ENCODE measurements around the gene IL36G. TPM values are rescaled to one million over a fixed set of nuclear protein-coding genes. Genes with fewer than 3 reads are reported as not detected.

IL36G gene
- polyA plus RNA-seq, 3 donors from 2014 or later = not detected

- Mint-ChIP-seq H3K4me3 (no peak overlapping the region), H3K36me3 (no peaks in the 10 kb centered on the region), H3K27me3 (ENCODE audit: low read depth in 3 of 3) (peaks cover 6 to 20% (median 7%) of the 10 kb centered on the region in 3 donors)
Observed at GRCh38 chr2:113014067-113014466, 36.3 kb downstream of the IL36G start.

GRCh38 chr2:113015042-113015441 is 37.2 kb downstream of the IL36G start:
- Mint-ChIP-seq H3K27ac (no peak overlapping the region), H3K27me3 (ENCODE audit: low read depth in 3 of 3) (peaks cover 6 to 20% (median 9%) of the 10 kb centered on the region in 3 donors), H3K4me1 (no peaks in the 10 kb centered on the region), H3K36me3 (no peaks in the 10 kb centered on the region), H3K4me3 (no peak overlapping the region), H3K9me3 (peaks cover 0 to 7% (median 2%) of the 10 kb centered on the region in 6 donors)
- DNase-seq = no peak

More at GRCh38 chr2:113014067-113014466, 36.3 kb downstream of the IL36G start:
- DNase-seq = no peak
- Mint-ChIP-seq H3K4me1 (no peaks in the 10 kb centered on the region), H3K9me3 (peaks cover 0 to 4% (median 2%) of the 10 kb centered on the region in 6 donors), H3K27ac (no peak overlapping the region)

- H3K27me3 Mint-ChIP-seq (ENCODE audit: low read depth in 3 of 3) = peaks cover 6 to 20% (median 9%) of the 10 kb centered on the region in 3 donors
- H3K27ac Mint-ChIP-seq = no peak overlapping the region
- no peak overlapping the region for H3K4me3 Mint-ChIP-seq
Observed at GRCh38 chr2:113015655-113016054, 37.8 kb downstream of the IL36G start.

GRCh38 chr2:113018509-113018908 is 40.7 kb downstream of the IL36G start:
- Mint-ChIP-seq H3K36me3 (no peaks in the 10 kb centered on the region), H3K4me3 (no peak overlapping the region), H3K4me1 (no peaks in the 10 kb centered on the region), H3K9me3 (peaks cover 0 to 7% (median 2%) of the 10 kb centered on the region in 6 donors), H3K27ac (no peak overlapping the region), H3K27me3 (ENCODE audit: low read depth in 3 of 3) (peaks cover 6 to 16% (median 9%) of the 10 kb centered on the region in 3 donors)
- no peak for DNase-seq

More at GRCh38 chr2:113015655-113016054, 37.8 kb downstream of the IL36G start:
- Mint-ChIP-seq H3K4me1 (no peaks in the 10 kb centered on the region), H3K9me3 (peaks cover 0 to 7% (median 2%) of the 10 kb centered on the region in 6 donors), H3K36me3 (no peaks in the 10 kb centered on the region)
- no peak for DNase-seq

GRCh38 chr2:113021312-113021711 is 43.5 kb downstream of the IL36G start:
- Mint-ChIP-seq H3K4me3 (no peak overlapping the region), H3K36me3 (no peaks in the 10 kb centered on the region), H3K9me3 (peaks cover 0 to 7% (median 2%) of the 10 kb centered on the region in 6 donors), H3K4me1 (no peaks in the 10 kb centered on the region), H3K27me3 (ENCODE audit: low read depth in 3 of 3) (peaks cover 6 to 12% (median 8%) of the 10 kb centered on the region in 3 donors), H3K27ac (no peak overlapping the region)
- DNase-seq = no peak

- Mint-ChIP-seq H3K27me3 (ENCODE audit: low read depth in 3 of 3) (peaks cover 0 to 11% (median 6%) of the 10 kb centered on the region in 3 donors), H3K9me3 (peaks cover 0 to 2% (median 0%) of the 10 kb centered on the region in 6 donors), H3K36me3 (no peaks in the 10 kb centered on the region), H3K27ac (no peak overlapping the region), H3K4me3 (no peak overlapping the region), H3K4me1 (no peaks in the 10 kb centered on the region)
- DNase-seq = no peak
Observed at GRCh38 chr2:113024764-113025163, 47.0 kb downstream of the IL36G start.

- H3K36me3 Mint-ChIP-seq = no peaks in the 10 kb centered on the region
- H3K27me3 Mint-ChIP-seq (ENCODE audit: low read depth in 3 of 3) = peaks cover 0 to 15% (median 9%) of the 10 kb centered on the region in 3 donors
- H3K4me3 Mint-ChIP-seq = no peak overlapping the region
- no peaks in the 10 kb centered on the region for H3K4me1 Mint-ChIP-seq
- no peak for DNase-seq
- H3K9me3 Mint-ChIP-seq = no peaks in the 10 kb centered on the region
- no peak overlapping the region for H3K27ac Mint-ChIP-seq
Observed at GRCh38 chr2:113025737-113026136, 47.9 kb downstream of the IL36G start.

- no peak overlapping the region for H3K4me3 Mint-ChIP-seq
Observed at GRCh38 chr2:113027691-113028090, 49.9 kb downstream of the IL36G start.

GRCh38 chr2:113028112-113028511 is 50.3 kb downstream of the IL36G start:
- no peak for DNase-seq
- Mint-ChIP-seq H3K9me3 (no peaks in the 10 kb centered on the region), H3K36me3 (no peaks in the 10 kb centered on the region), H3K27me3 (ENCODE audit: low read depth in 3 of 3) (peaks cover under 1 to 19% (median 9%) of the 10 kb centered on the region in 3 donors), H3K4me1 (no peaks in the 10 kb centered on the region), H3K4me3 (no peak overlapping the region), H3K27ac (no peak overlapping the region)

More at GRCh38 chr2:113027691-113028090, 49.9 kb downstream of the IL36G start:
- H3K9me3 Mint-ChIP-seq = no peaks in the 10 kb centered on the region
- no peaks in the 10 kb centered on the region for H3K36me3 Mint-ChIP-seq
- DNase-seq = no peak
- no peaks in the 10 kb centered on the region for H3K4me1 Mint-ChIP-seq
- peaks cover 0 to 19% (median 9%) of the 10 kb centered on the region in 3 donors for H3K27me3 Mint-ChIP-seq (ENCODE audit: low read depth in 3 of 3)
- no peak overlapping the region for H3K27ac Mint-ChIP-seq

GRCh38 chr2:113032737-113033136 is 54.9 kb downstream of the IL36G start:
- DNase-seq = no peak
- Mint-ChIP-seq H3K9me3 (no peaks in the 10 kb centered on the region), H3K27me3 (ENCODE audit: low read depth in 3 of 3) (peaks cover 2 to 20% (median 6%) of the 10 kb centered on the region in 3 donors), H3K27ac (no peak overlapping the region), H3K36me3 (no peaks in the 10 kb centered on the region), H3K4me1 (no peaks in the 10 kb centered on the region), H3K4me3 (no peak overlapping the region)

GRCh38 chr2:113034016-113034415 is 56.2 kb downstream of the IL36G start:
- Mint-ChIP-seq H3K4me1 (no peaks in the 10 kb centered on the region), H3K27me3 (ENCODE audit: low read depth in 3 of 3) (peaks cover 2 to 20% (median 6%) of the 10 kb centered on the region in 3 donors), H3K9me3 (no peaks in the 10 kb centered on the region), H3K36me3 (no peaks in the 10 kb centered on the region), H3K4me3 (no peak overlapping the region), H3K27ac (peak overlapping the region in 1 of 6 donors; percentile 14)
- DNase-seq = no peak

Other genes starting within 250 kb of the IL36G start
- under 1 TPM in 2 of 3 donors, not detected in 1; 0.08 to 0.91 TPM for gene CKAP2L, start 213.4 kb upstream of the IL36G start, polyA plus RNA-seq
- not detected for gene IL1A, start 193.5 kb upstream of the IL36G start, polyA plus RNA-seq
- gene IL1B, start 141.2 kb upstream of the IL36G start, polyA plus RNA-seq = 1 to 10 TPM in 2 of 3 donors, under 1 TPM in 1; 0.31 to 3.7 (median 1.3) TPM
- gene IL37, start 66.8 kb upstream of the IL36G start, polyA plus RNA-seq = not detected
- gene IL36A, start 27.5 kb downstream of the IL36G start, polyA plus RNA-seq = not detected
- not detected for gene IL36B, start 74.9 kb downstream of the IL36G start, polyA plus RNA-seq
- gene IL36RN, start 81.2 kb downstream of the IL36G start, polyA plus RNA-seq = not detected
- gene IL1F10, start 90.0 kb downstream of the IL36G start, polyA plus RNA-seq = not detected
- gene IL1RN, start 149.6 kb downstream of the IL36G start, polyA plus RNA-seq = 1 to 10 TPM in 2 of 3 donors, under 1 TPM in 1; 0.44 to 2.3 (median 1.9) TPM
- 10 to 100 TPM; 17.0 to 72.3 (median 20.6) TPM for gene PSD4, start 196.0 kb downstream of the IL36G start, polyA plus RNA-seq